Measurements from ENCODE around the gene PCDHGB7.
"Not testable (repeated sequence)": the region's sequence is repeated elsewhere in the genome, so short reads cannot be mapped to it uniquely, and the experiment has no call there.

The PCDHGB7 gene

DNA sequence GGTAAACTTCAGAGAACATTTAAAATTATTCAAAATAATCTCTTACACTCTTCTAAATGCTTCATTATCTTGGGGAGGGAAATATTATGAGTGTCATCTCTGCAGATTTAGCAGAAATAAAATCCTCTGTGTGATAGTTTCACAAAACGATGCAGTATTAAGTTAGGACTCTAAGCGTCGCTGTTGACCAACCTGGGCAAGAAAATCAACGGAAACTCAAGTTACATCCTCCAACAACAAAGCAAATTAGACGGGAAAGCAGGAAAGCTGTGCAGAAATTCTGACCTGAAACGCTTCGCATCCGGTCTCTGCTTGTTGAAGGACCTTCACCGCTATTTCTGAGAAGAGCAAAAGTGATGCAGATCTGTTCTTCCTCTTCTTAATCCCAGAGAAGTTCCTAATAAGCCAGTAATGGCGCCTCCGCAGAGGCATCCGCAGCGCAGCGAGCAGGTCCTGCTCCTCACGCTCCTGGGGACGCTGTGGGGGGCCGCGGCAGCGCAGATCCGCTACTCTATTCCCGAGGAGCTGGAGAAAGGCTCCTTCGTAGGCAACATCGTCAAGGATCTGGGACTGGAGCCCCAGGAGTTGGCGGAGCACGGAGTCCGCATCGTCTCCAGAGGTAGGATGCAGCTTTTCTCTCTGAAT, 43.7 kb upstream of the PCDHGB7 start, which contains the start of gene PCDHGA6:
PCDHGA6 (plus strand) TSS at position 219 of the 645 bp plus-strand sequence; CDS start at position 412, 193 bp downstream.
- Histone ChIP-seq H3K4me2 (ENCODE audit: low read length, poor library complexity, severe bottlenecking) (no peak within 1 kb of the TSS), H3K9me3 (ENCODE audit: control insufficient read depth, low read length) (peaks cover 57% of the 10 kb centered on the region), H2BK5ac (ENCODE audit: low read depth, low read length, poor library complexity, severe bottlenecking) (no peak within 1 kb of the TSS), H3K18ac (ENCODE audit: low read depth in 1 of 2, low read length in 2 of 2) (no peak within 1 kb of the TSS), H3K36me3 (ENCODE audit: control insufficient read depth in 1 of 2, insufficient read depth in 2 of 2, low read depth in 1 of 2, low read length in 2 of 2) (peaks cover 0 to 8% of the 10 kb centered on the region in 2 experiments), H3K4me3 (ENCODE audit: insufficient read depth in 1 of 2, low read depth in 1 of 2, low read length in 2 of 2) (peak within 1 kb of the TSS in 1 of 2 experiments; percentile 75), H4K91ac (ENCODE audit: low read length) (no peak within 1 kb of the TSS), H3K14ac (ENCODE audit: low read length in 2 of 2) (no peak within 1 kb of the TSS), H2BK12ac (ENCODE audit: low read length in 2 of 2) (no peak within 1 kb of the TSS), H3K9ac (ENCODE audit: low read length) (peak within 1 kb of the TSS; percentile 51), H2BK120ac (ENCODE audit: low read depth, low read length) (no peak within 1 kb of the TSS), H2BK15ac (ENCODE audit: low read depth, poor library complexity, severe bottlenecking) (no peak within 1 kb of the TSS), H2AFZ (ENCODE audit: low read depth, low read length) (no peak within 1 kb of the TSS), H3K27ac (ENCODE audit: low read length, poor library complexity, severe bottlenecking) (no peak within 1 kb of the TSS), H3K23ac (ENCODE audit: low read length in 2 of 2) (no peak within 1 kb of the TSS), H3K4me1 (ENCODE audit: control insufficient read depth, insufficient read depth, low read depth, low read length) (no peaks in the 10 kb centered on the region), H3K27me3 (ENCODE audit: control insufficient read depth in 1 of 2, insufficient read depth in 1 of 2, low read length in 2 of 2) (peaks cover 0 to 13% of the 10 kb centered on the region in 2 experiments), H2AK5ac (ENCODE audit: low read length, severe bottlenecking) (no peak within 1 kb of the TSS), H4K8ac (ENCODE audit: low read length) (no peak within 1 kb of the TSS), H3K4ac (ENCODE audit: low read depth in 1 of 2, low read length in 2 of 2) (no peak within 1 kb of the TSS), H3K79me1 (replicated peaks; ENCODE audit: low read length, poor library complexity, severe bottlenecking) (no peaks in the 10 kb centered on the region)
- WGBS: 89% methylated on average over 27 of the region's 27 CpGs
- no peak for DNase-seq

- no peak overlapping the region for H2BK12ac ChIP-seq (ENCODE audit: low read length in 2 of 2)
- H3K27ac ChIP-seq (ENCODE audit: low read length, poor library complexity, severe bottlenecking): no peak overlapping the region
- WGBS: 91% methylated on average over 14 of the region's 14 CpGs
- no peak for DNase-seq
- no peak overlapping the region for H3K4ac ChIP-seq (ENCODE audit: low read depth in 1 of 2, low read length in 2 of 2)
- H3K18ac ChIP-seq (ENCODE audit: low read depth in 1 of 2, low read length in 2 of 2): no peak overlapping the region
- no peak overlapping the region for H2BK15ac ChIP-seq (ENCODE audit: low read depth, poor library complexity, severe bottlenecking)
- H4K8ac ChIP-seq (ENCODE audit: low read length): no peak overlapping the region
- H3K9ac ChIP-seq (ENCODE audit: low read length): no peak overlapping the region
- H4K91ac ChIP-seq (ENCODE audit: low read length): no peak overlapping the region
- no peaks in the 10 kb centered on the region for H3K79me1 ChIP-seq (replicated peaks; ENCODE audit: low read length, poor library complexity, severe bottlenecking)
- H3K4me3 ChIP-seq (ENCODE audit: insufficient read depth in 1 of 2, low read depth in 1 of 2, low read length in 2 of 2): peak overlapping the region in 1 of 2 experiments; percentile 75
- H2AK5ac ChIP-seq (ENCODE audit: low read length, severe bottlenecking): no peak overlapping the region
- no peak overlapping the region for H2AFZ ChIP-seq (ENCODE audit: low read depth, low read length)
- H3K4me1 ChIP-seq (ENCODE audit: control insufficient read depth, insufficient read depth, low read depth, low read length): no peaks in the 10 kb centered on the region
- no peak overlapping the region for H2BK120ac ChIP-seq (ENCODE audit: low read depth, low read length)
- H3K4me2 ChIP-seq (ENCODE audit: low read length, poor library complexity, severe bottlenecking): no peak overlapping the region
- no peak overlapping the region for H3K23ac ChIP-seq (ENCODE audit: low read length in 2 of 2)
- peaks cover 0 to 8% of the 10 kb centered on the region in 2 experiments for H3K36me3 ChIP-seq (ENCODE audit: control insufficient read depth in 1 of 2, insufficient read depth in 2 of 2, low read depth in 1 of 2, low read length in 2 of 2)
- no peak overlapping the region for H2BK5ac ChIP-seq (ENCODE audit: low read depth, low read length, poor library complexity, severe bottlenecking)
- peaks cover 60% of the 10 kb centered on the region for H3K9me3 ChIP-seq (ENCODE audit: control insufficient read depth, low read length)
- peaks cover 0 to 13% of the 10 kb centered on the region in 2 experiments for H3K27me3 ChIP-seq (ENCODE audit: control insufficient read depth in 1 of 2, insufficient read depth in 1 of 2, low read length in 2 of 2)
- H3K14ac ChIP-seq (ENCODE audit: low read length in 2 of 2): no peak overlapping the region
These were observed 42.9 kb upstream of the PCDHGB7 start for GRCh38 chr5:141374627-141375026.

- not testable (repeated sequence) for H2BK12ac ChIP-seq (ENCODE audit: low read length in 2 of 2); H4K8ac ChIP-seq (ENCODE audit: low read length); DNase-seq; H3K79me1 ChIP-seq (replicated peaks; ENCODE audit: low read length, poor library complexity, severe bottlenecking); H2AFZ ChIP-seq (ENCODE audit: low read depth, low read length); H3K4me1 ChIP-seq (ENCODE audit: control insufficient read depth, insufficient read depth, low read depth, low read length); H3K9ac ChIP-seq (ENCODE audit: low read length); H3K36me3 ChIP-seq (ENCODE audit: control insufficient read depth in 1 of 2, insufficient read depth in 2 of 2, low read depth in 1 of 2, low read length in 2 of 2); H2BK5ac ChIP-seq (ENCODE audit: low read depth, low read length, poor library complexity, severe bottlenecking); H4K91ac ChIP-seq (ENCODE audit: low read length); H2BK120ac ChIP-seq (ENCODE audit: low read depth, low read length); H3K27ac ChIP-seq (ENCODE audit: low read length, poor library complexity, severe bottlenecking); H2AK5ac ChIP-seq (ENCODE audit: low read length, severe bottlenecking); H3K4ac ChIP-seq (ENCODE audit: low read depth in 1 of 2, low read length in 2 of 2); H3K18ac ChIP-seq (ENCODE audit: low read depth in 1 of 2, low read length in 2 of 2); H3K4me2 ChIP-seq (ENCODE audit: low read length, poor library complexity, severe bottlenecking); H2BK15ac ChIP-seq (ENCODE audit: low read depth, poor library complexity, severe bottlenecking); H3K23ac ChIP-seq (ENCODE audit: low read length in 2 of 2); H3K14ac ChIP-seq (ENCODE audit: low read length in 2 of 2); H3K4me3 ChIP-seq (ENCODE audit: insufficient read depth in 1 of 2, low read depth in 1 of 2, low read length in 2 of 2)
- Histone ChIP-seq H3K27me3 (ENCODE audit: control insufficient read depth in 1 of 2, insufficient read depth in 1 of 2, low read length in 2 of 2) (peaks cover 0 to 13% of the 10 kb centered on the region in 2 experiments), H3K9me3 (ENCODE audit: control insufficient read depth, low read length) (peaks cover 57% of the 10 kb centered on the region)
- WGBS: 94% methylated on average over 35 of the region's 48 CpGs
These were observed 41.9 kb upstream of the PCDHGB7 start for GRCh38 chr5:141375444-141376155.

DNA sequence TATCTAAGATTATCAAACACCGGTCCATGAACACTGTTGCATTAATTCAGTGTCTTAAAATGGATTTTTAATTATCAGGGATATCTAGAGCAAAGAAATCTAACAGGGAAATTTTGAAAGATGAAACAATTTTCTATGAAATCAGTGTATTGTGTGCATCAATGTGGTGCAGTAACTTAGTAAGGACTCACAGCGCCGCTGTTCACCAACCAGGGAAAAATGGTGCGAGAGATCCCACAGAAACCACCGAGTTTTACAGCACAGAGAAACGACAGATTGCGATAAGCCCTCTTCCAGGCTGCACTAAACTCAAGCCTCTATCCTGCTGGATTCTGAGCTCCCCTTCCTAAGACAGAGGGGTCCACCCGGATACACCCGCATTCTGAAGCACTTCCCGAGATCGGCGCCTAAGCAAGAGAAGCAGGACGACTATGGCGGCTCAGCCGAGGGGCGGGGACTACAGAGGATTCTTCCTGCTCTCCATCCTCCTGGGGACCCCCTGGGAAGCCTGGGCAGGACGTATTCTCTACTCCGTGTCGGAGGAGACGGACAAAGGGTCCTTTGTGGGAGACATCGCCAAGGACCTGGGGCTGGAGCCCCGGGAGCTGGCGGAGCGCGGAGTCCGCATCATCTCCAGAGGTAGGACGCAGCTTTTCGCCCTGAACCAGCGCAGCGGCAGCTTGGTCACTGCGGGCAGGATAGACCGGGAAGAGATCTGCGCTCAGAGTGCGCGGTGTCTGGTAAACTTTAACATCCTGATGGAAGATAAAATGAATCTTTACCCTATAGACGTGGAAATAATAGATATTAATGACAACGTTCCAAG, 34.8 kb upstream of the PCDHGB7 start, which contains the start of gene PCDHGA7:
PCDHGA7 (plus strand) TSS at position 274 of the 826 bp plus-strand sequence; CDS start at position 432, 158 bp downstream.
- no peak within 1 kb of the TSS for H3K4me2 ChIP-seq (ENCODE audit: low read length, poor library complexity, severe bottlenecking)
- H3K23ac ChIP-seq (ENCODE audit: low read length in 2 of 2): no peak within 1 kb of the TSS
- H3K4me3 ChIP-seq (ENCODE audit: insufficient read depth in 1 of 2, low read depth in 1 of 2, low read length in 2 of 2): peak within 1 kb of the TSS in 1 of 2 experiments; percentile 77
- no peaks in the 10 kb centered on the region for H3K4me1 ChIP-seq (ENCODE audit: control insufficient read depth, insufficient read depth, low read depth, low read length)
- no peak within 1 kb of the TSS for H2BK12ac ChIP-seq (ENCODE audit: low read length in 2 of 2)
- H3K27me3 ChIP-seq (ENCODE audit: control insufficient read depth in 1 of 2, insufficient read depth in 1 of 2, low read length in 2 of 2): no peaks in the 10 kb centered on the region
- H2BK15ac ChIP-seq (ENCODE audit: low read depth, poor library complexity, severe bottlenecking): no peak within 1 kb of the TSS
- H3K9ac ChIP-seq (ENCODE audit: low read length): peak within 1 kb of the TSS; percentile 67
- H3K9me3 ChIP-seq (ENCODE audit: control insufficient read depth, low read length): peaks cover 33% of the 10 kb centered on the region
- no peak within 1 kb of the TSS for H2AK5ac ChIP-seq (ENCODE audit: low read length, severe bottlenecking)
- WGBS: 95% methylated on average over 37 of the region's 37 CpGs
- no peak within 1 kb of the TSS for H3K18ac ChIP-seq (ENCODE audit: low read depth in 1 of 2, low read length in 2 of 2)
- H4K91ac ChIP-seq (ENCODE audit: low read length): no peak within 1 kb of the TSS
- H3K27ac ChIP-seq (ENCODE audit: low read length, poor library complexity, severe bottlenecking): no peak within 1 kb of the TSS
- no peak within 1 kb of the TSS for H3K4ac ChIP-seq (ENCODE audit: low read depth in 1 of 2, low read length in 2 of 2)
- H2BK5ac ChIP-seq (ENCODE audit: low read depth, low read length, poor library complexity, severe bottlenecking): no peak within 1 kb of the TSS
- H4K8ac ChIP-seq (ENCODE audit: low read length): no peak within 1 kb of the TSS
- H2BK120ac ChIP-seq (ENCODE audit: low read depth, low read length): no peak within 1 kb of the TSS
- no peak within 1 kb of the TSS for H3K14ac ChIP-seq (ENCODE audit: low read length in 2 of 2)
- no peak within 1 kb of the TSS for H2AFZ ChIP-seq (ENCODE audit: low read depth, low read length)
- H3K79me1 ChIP-seq (replicated peaks; ENCODE audit: low read length, poor library complexity, severe bottlenecking): no peaks in the 10 kb centered on the region
- no peaks in the 10 kb centered on the region for H3K36me3 ChIP-seq (ENCODE audit: control insufficient read depth in 1 of 2, insufficient read depth in 2 of 2, low read depth in 1 of 2, low read length in 2 of 2)
- no peak for DNase-seq
